Testis (tissue), 5 donors: Measurements from ENCODE around the gene SAC3D1. TPM values are rescaled to one million over a fixed set of nuclear protein-coding genes. Genes with fewer than 3 reads are reported as not detected.
A peak's percentile ranks its signal among the peaks of the same experiment; 100 is the strongest.

Source experiments
- DNase-seq: peaks from one replicate; pipeline ENCODE4 v3.0.0-alpha.2; 2019
- H3K27ac ChIP-seq, 2 donors: fragments of 200-600 bp; sonication (generic); one replicate each; pipeline ENCODE4 v1.5.1; 2019
- H3K27me3 ChIP-seq: fragments of 200-600 bp; sonication (generic); one replicate; pipeline ENCODE4 v1.5.1; 2019
- H3K36me3 ChIP-seq: fragments of 200-600 bp; sonication (generic); one replicate; pipeline ENCODE4 v1.5.1; 2017; ENCODE audit warnings: low read depth; ENCODE audit errors: missing control alignments
- H3K4me1 ChIP-seq: fragments of 200-600 bp; sonication (generic); one replicate; pipeline ENCODE4 v1.5.1; 2019
- H3K4me3 ChIP-seq, 2 donors: fragments of 200-600 bp; sonication (generic); one replicate each; pipeline ENCODE4 v1.5.1; 2017 to 2019
- H3K9me3 ChIP-seq: fragments of 200-600 bp; sonication (generic); one replicate; pipeline ENCODE4 v1.5.1; 2017
- POLR2A ChIP-seq: fragments of 450-650 bp; IDR thresholded peaks from one replicate; pipeline ENCODE4 v1.6.1; 2017; ENCODE audit warnings: antibody characterized with exemption, mild to moderate bottlenecking, moderate library complexity
- WGBS, 2 donors: methylation state at CpG; one replicate each; pipeline ENCODE4 v1.1.5; 2018; 5-methylcytosine and 5-hydroxymethylcytosine counted together
- intact Hi-C: fragments of 100-400 bp; cut with DNase I; formaldehyde crosslinking; loops from one replicate; pipeline ENCODE4 v1.15.1; 2023; ENCODE audit warnings: low total_unique reads
- long read RNA-seq, 2 donors: transcript quantifications; one replicate each; lab custom pipeline, GENCODE V29; 2026
- polyA plus RNA-seq: library from polyadenylated mRNA; stranded (reverse); fragments of 350-450 nt; fragmentation: Illumina TruSeq; extraction: RNeasy Lipid Tissue Mini Kit (QIAGEN cat#74804); gene quantifications from one replicate; pipeline ENCODE4 v1.2.3, GENCODE V29; 2014; ENCODE audit warnings: low read depth, low replicate concordance; ENCODE audit not compliant: insufficient read depth
- total RNA-seq, 2 donors: library from RNA; depleted of rRNA; stranded (reverse); fragments of >200 nt; gene quantifications; one replicate each; pipeline ENCODE4 v1.2.3, GENCODE V29; 2016
- TF ChIP-seq, protein P1 (sequence below), 3 experiments: fragments of 450-650 bp in 2 of 3; fragments of 200-600 bp in 1 of 3; sonication (generic) in 1 of 3; IDR thresholded peaks; one replicate each; pipeline ENCODE4 v1.5.1; 2016 to 2019; ENCODE audit warnings: antibody characterized with exemption in 3 of 3, mild to moderate bottlenecking in 2 of 3, moderate library complexity in 1 of 3

The SAC3D1 gene
- total RNA-seq (10 to 100 TPM; 40.5 to 41.0 TPM), polyA plus RNA-seq (63.5 TPM)
- long read RNA-seq, donor 1, transcript SAC3D1-201 (2 exons, 1,566 nt) = major isoform, 14 of 33 reads
- long read RNA-seq, donor 1, partial matches to known transcripts = 12 of 33 reads
- long read RNA-seq, donor 1, other reads (novel, unspliced or antisense) = 0 of 33 reads
- long read RNA-seq, donor 2, transcript SAC3D1-201 (2 exons, 1,566 nt) = major isoform, 9 of 18 reads
- long read RNA-seq, donor 2, partial matches to known transcripts = 7 of 18 reads
- long read RNA-seq, donor 2, other reads (novel, unspliced or antisense) = 0 of 18 reads

- intact Hi-C loops = no loop called here
Observed at GRCh38 chr11:65040847-65041622, at the start of gene SAC3D1. SAC3D1 (plus strand) TSS chr11:65041210; CDS start chr11:65041293, 83 bp downstream.

DNA sequence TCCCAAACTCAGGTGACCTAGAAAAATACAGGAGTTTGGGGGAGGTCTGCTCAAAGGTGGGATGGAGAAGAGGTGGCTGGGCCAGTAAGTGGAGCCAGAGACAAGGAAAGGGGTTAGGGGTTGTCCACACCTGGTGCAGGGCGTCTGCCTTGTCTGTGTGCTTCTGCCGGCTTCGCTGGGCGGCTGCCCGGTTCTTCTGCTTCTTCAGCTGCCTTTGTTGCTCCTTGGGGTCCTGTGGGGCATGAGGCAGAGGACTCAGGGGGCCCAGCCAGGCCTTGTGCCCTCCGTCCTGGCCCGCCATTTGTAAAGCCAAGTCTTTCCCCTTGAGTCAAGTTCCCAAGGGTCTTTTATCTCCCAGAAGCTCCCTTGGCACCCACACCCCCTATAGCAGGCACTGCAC is 46.7 kb upstream of the SAC3D1 start:
- TF ChIP-seq, protein P1, sequence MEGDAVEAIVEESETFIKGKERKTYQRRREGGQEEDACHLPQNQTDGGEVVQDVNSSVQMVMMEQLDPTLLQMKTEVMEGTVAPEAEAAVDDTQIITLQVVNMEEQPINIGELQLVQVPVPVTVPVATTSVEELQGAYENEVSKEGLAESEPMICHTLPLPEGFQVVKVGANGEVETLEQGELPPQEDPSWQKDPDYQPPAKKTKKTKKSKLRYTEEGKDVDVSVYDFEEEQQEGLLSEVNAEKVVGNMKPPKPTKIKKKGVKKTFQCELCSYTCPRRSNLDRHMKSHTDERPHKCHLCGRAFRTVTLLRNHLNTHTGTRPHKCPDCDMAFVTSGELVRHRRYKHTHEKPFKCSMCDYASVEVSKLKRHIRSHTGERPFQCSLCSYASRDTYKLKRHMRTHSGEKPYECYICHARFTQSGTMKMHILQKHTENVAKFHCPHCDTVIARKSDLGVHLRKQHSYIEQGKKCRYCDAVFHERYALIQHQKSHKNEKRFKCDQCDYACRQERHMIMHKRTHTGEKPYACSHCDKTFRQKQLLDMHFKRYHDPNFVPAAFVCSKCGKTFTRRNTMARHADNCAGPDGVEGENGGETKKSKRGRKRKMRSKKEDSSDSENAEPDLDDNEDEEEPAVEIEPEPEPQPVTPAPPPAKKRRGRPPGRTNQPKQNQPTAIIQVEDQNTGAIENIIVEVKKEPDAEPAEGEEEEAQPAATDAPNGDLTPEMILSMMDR (IDR thresholded peaks at IDR 0.05) = no peak
- TF ChIP-seq POLR2A = no peak
- Histone ChIP-seq H3K27me3 (no peaks in the 10 kb centered on the region), H3K36me3 (no peaks in the 10 kb centered on the region), H3K27ac (no peak overlapping the region), H3K4me1 (no peaks in the 10 kb centered on the region), H3K4me3 (no peak overlapping the region), H3K9me3 (no peaks in the 10 kb centered on the region)
- intact Hi-C loops = no loop called here
- no peak for DNase-seq
- 83 to 93% methylated on average over 7 of the region's 7 CpGs for WGBS, 2 donors

More at GRCh38 chr11:65040847-65041622, at the start of gene SAC3D1:
- peaks cover 3% of the 10 kb centered on the region for H3K4me1 ChIP-seq
- TF ChIP-seq, protein P1 (IDR thresholded peaks at IDR 0.05) = no peak
- no peak for TF ChIP-seq POLR2A
- peak; percentile 95 for DNase-seq
- H3K9me3 ChIP-seq = no peaks in the 10 kb centered on the region
- H3K27ac ChIP-seq = peak within 1 kb of the TSS; percentile 91 to 93
- H3K36me3 ChIP-seq = no peaks in the 10 kb centered on the region
- H3K4me3 ChIP-seq = peak within 1 kb of the TSS; percentile 78 to 83
- WGBS, 2 donors = 0% methylated on average over 19 to 67 of the region's 91 CpGs
- no peaks in the 10 kb centered on the region for H3K27me3 ChIP-seq

GRCh38 chr11:64996327-64996709 is 44.7 kb upstream of the SAC3D1 start:
- Histone ChIP-seq H3K36me3 (no peaks in the 10 kb centered on the region), H3K27ac (no peak overlapping the region), H3K4me3 (peak overlapping the region in 1 of 2 donors; percentile 37), H3K27me3 (no peaks in the 10 kb centered on the region), H3K9me3 (no peaks in the 10 kb centered on the region), H3K4me1 (no peaks in the 10 kb centered on the region)
- intact Hi-C loops = no loop called here
- 51 to 58% methylated on average over 11 of the region's 11 CpGs for WGBS, 2 donors
- DNase-seq = no peak
- TF ChIP-seq POLR2A = no peak

- TF ChIP-seq, protein P1 (IDR thresholded peaks at IDR 0.05) = peak; percentile 15 to 27 (median 26)
- TF ChIP-seq POLR2A = no peak
- intact Hi-C loops = no loop called here
- 40 to 57% methylated on average over 6 to 9 of the region's 9 CpGs for WGBS, 2 donors
Observed at GRCh38 chr11:64996710-64997380, 44.2 kb upstream of the SAC3D1 start, which contains the start of gene BATF2. BATF2 (minus strand) TSS chr11:64996971; CDS start chr11:64996914, 57 bp downstream.

GRCh38 chr11:64998141-64998540 is 42.9 kb upstream of the SAC3D1 start:
- 90 to 92% methylated on average over 1 of the region's 1 CpG for WGBS, 2 donors
- Histone ChIP-seq H3K4me1 (no peaks in the 10 kb centered on the region), H3K9me3 (no peaks in the 10 kb centered on the region), H3K27ac (no peak overlapping the region), H3K27me3 (no peaks in the 10 kb centered on the region), H3K4me3 (no peak overlapping the region), H3K36me3 (no peaks in the 10 kb centered on the region)
- no peak for DNase-seq
- no peak for TF ChIP-seq POLR2A
- TF ChIP-seq, protein P1 (IDR thresholded peaks at IDR 0.05) = no peak
- intact Hi-C loops = no loop called here

More at GRCh38 chr11:64996710-64997380, 44.2 kb upstream of the SAC3D1 start, which contains the start of gene BATF2:
- H3K4me1 ChIP-seq = no peaks in the 10 kb centered on the region
- DNase-seq = peak; percentile 69
- H3K27me3 ChIP-seq = no peaks in the 10 kb centered on the region
- H3K4me3 ChIP-seq = peak within 1 kb of the TSS in 1 of 2 donors; percentile 37
- H3K36me3 ChIP-seq = no peaks in the 10 kb centered on the region
- H3K27ac ChIP-seq = no peak within 1 kb of the TSS
- H3K9me3 ChIP-seq = no peaks in the 10 kb centered on the region
